HepG2 (cell line): Measurements from ENCODE around the gene ALK. TPM values are rescaled to one million over a fixed set of nuclear protein-coding genes. Genes with fewer than 3 reads are reported as not detected.

Source experiments
- ATAC-seq: fragments of 200-7000 bp; cut with Tn5 transposase; 3 replicates; pipeline ENCODE4 v1.9.1; 2020; ENCODE audit warnings: mild to moderate bottlenecking, moderate library complexity
- BruUV-seq: library from RNA; stranded (reverse); fragments of 400-500 nt; replicated peaks from 2 replicates; lab custom pipeline; 2021; lab: Mats Ljungman, UMichigan
- CTCF ChIA-PET: fragments of 300-600 bp; formaldehyde crosslinking; extraction: SDS; loops from one replicate; lab custom pipeline; 2021; ENCODE audit warnings: low total read pairs, inconsistent platforms, low intra/inter-chr PET ratio; lab: Yijun Ruan, JAX
- POLR2A ChIA-PET: fragments of 350-600 bp; sonication (Branson Sonifier 250); formaldehyde crosslinking; loops from one replicate; lab custom pipeline; 2020; ENCODE audit warnings: antibody characterized with exemption, inconsistent platforms; lab: Yijun Ruan, JAX
- DNase-seq: peaks from one replicate; pipeline ENCODE4 v3.0.0-alpha.2; 2015; ENCODE audit warnings: low spot score
- FAIRE-seq: peaks from 3 replicates; lab custom pipeline; 2011; peaks lifted over from hg19 to GRCh38; lab: Jason Lieb, UNC
- H2AFZ ChIP-seq: one replicate; pipeline ENCODE4 v1.6.1; 2011; ENCODE audit warnings: low read length, inconsistent platforms
- H3K27ac ChIP-seq: fragments of 300-600 bp; 3 replicates; pipeline ENCODE4 v1.8.0; 2011; ENCODE audit warnings: mixed run types, mild to moderate bottlenecking, mixed read lengths, low read length, inconsistent platforms; ENCODE audit not compliant: insufficient read depth; ENCODE audit errors: extremely low read length
- H3K27me3 ChIP-seq, 2 experiments: fragments of 200-600 bp in 1 of 2; 2 replicates in 1 of 2; 3 replicates in 1 of 2; pipeline versions ENCODE4 v1.6.0 to v1.8.0; 2011; ENCODE audit warnings: low read length in 2 of 2, mild to moderate bottlenecking in 2 of 2, moderate library complexity in 2 of 2, inconsistent platforms in 1 of 2; ENCODE audit not compliant: insufficient read depth in 2 of 2, control insufficient read depth in 1 of 2
- H3K36me3 ChIP-seq, 2 experiments: fragments of 200-600 bp in 1 of 2; replicated peaks in 1 of 2; 2 replicates in 1 of 2; 3 replicates in 1 of 2; pipeline versions ENCODE4 v1.5.1 to v1.8.0; 2011; ENCODE audit warnings: low read length in 2 of 2, inconsistent platforms in 1 of 2; ENCODE audit not compliant: insufficient read depth in 2 of 2, control insufficient read depth in 1 of 2
- H3K4me1 ChIP-seq: 2 replicates; pipeline ENCODE4 v1.5.1; 2012; ENCODE audit warnings: low read length, inconsistent platforms; ENCODE audit not compliant: insufficient read depth
- H3K4me2 ChIP-seq: 2 replicates; pipeline ENCODE4 v1.6.0; 2011; ENCODE audit warnings: low read depth, low read length, inconsistent platforms
- H3K4me3 ChIP-seq, 3 experiments: fragments of 200-600 bp in 1 of 3; sonication (generic), shearing (Covaris generic) in 1 of 3; replicated peaks in 1 of 3; 2 replicates each; pipeline ENCODE4 v1.5.1; 2011 to 2016; ENCODE audit warnings: low read length in 3 of 3, inconsistent platforms in 2 of 3, low read depth in 2 of 3, mild to moderate bottlenecking in 2 of 3, control low read depth in 1 of 3, mixed read lengths in 1 of 3; ENCODE audit not compliant: insufficient read depth in 1 of 3
- H3K79me2 ChIP-seq: one replicate; pipeline ENCODE4 v1.6.1; 2011; ENCODE audit warnings: low read length, inconsistent platforms; ENCODE audit not compliant: insufficient read depth
- H3K9ac ChIP-seq: 2 replicates; pipeline ENCODE4 v1.6.0; 2011; ENCODE audit warnings: mild to moderate bottlenecking, low read depth, low read length, inconsistent platforms; ENCODE audit not compliant: insufficient read depth
- H3K9me3 ChIP-seq: 2 replicates; pipeline ENCODE4 v1.5.1; 2012; ENCODE audit warnings: mild to moderate bottlenecking, low read length
- H4K20me1 ChIP-seq: 2 replicates; pipeline ENCODE4 v1.6.0; 2011; ENCODE audit warnings: inconsistent platforms, mild to moderate bottlenecking, low read length, moderate library complexity; ENCODE audit not compliant: insufficient read depth
- CENPT ChIP-seq: sonication (generic); formaldehyde crosslinking; IDR thresholded peaks from 2 replicates; pipeline ENCODE4 v1.8.0; 2022; ENCODE audit warnings: low read depth, mild to moderate bottlenecking, moderate library complexity, missing genetic modification reagents
- EZH2 ChIP-seq: conservative IDR thresholded peaks from 2 replicates; pipeline ENCODE4 v1.6.1; 2012; ENCODE audit warnings: mild to moderate bottlenecking, low read depth, low read length, moderate library complexity
- MATR3 ChIP-seq: sonication (generic); formaldehyde crosslinking; IDR thresholded peaks from 2 replicates; pipeline ENCODE4 v1.4.0; 2020; ENCODE audit warnings: missing genetic modification reagents
- SCMH1 ChIP-seq: sonication (generic); formaldehyde crosslinking; IDR thresholded peaks from 2 replicates; pipeline ENCODE4 v1.9.0; 2021; ENCODE audit warnings: missing genetic modification reagents, mild to moderate bottlenecking, borderline replicate concordance
- SIN3A ChIP-seq: IDR thresholded peaks from 2 replicates; pipeline ENCODE4 v1.6.1; 2011; ENCODE audit warnings: low read depth, mild to moderate bottlenecking, control low read depth, low read length, borderline replicate concordance
- ZNF143 ChIP-seq: sonication (generic); formaldehyde crosslinking; IDR thresholded peaks from 2 replicates; pipeline ENCODE4 v1.4.0; 2020; ENCODE audit warnings: missing genetic modification reagents
- ZNF768 ChIP-seq: sonication (generic); formaldehyde crosslinking; IDR thresholded peaks from 2 replicates; pipeline ENCODE4 v1.4.0; 2020; ENCODE audit warnings: missing genetic modification reagents
- ZNF770 ChIP-seq: sonication (generic); formaldehyde crosslinking; IDR thresholded peaks from 2 replicates; pipeline ENCODE4 v1.5.0; 2020; ENCODE audit warnings: mild to moderate bottlenecking, missing genetic modification reagents
- WGBS: methylation state at CpG from one replicate; pipeline ENCODE4 v1.1.6; 2017; ENCODE audit warnings: low lambda C conversion rate; 5-methylcytosine and 5-hydroxymethylcytosine counted together
- in situ Hi-C: cut with HindIII; loops from 2 replicates; pipeline ENCODE4 v1.10.0; 2017; ENCODE audit warnings: low pct_unique_long_range_greater_than_20kb; ENCODE audit not compliant: extremely low pct_ligation_motif_present
- intact Hi-C: fragments of 100-400 bp; cut with micrococcal nuclease; formaldehyde crosslinking; loops from one replicate; pipeline ENCODE4 v1.10.0; 2022; ENCODE audit not compliant: unreplicated experiment
- polyA plus RNA-seq, 8 experiments: library from polyadenylated mRNA; depleted of rRNA in 3 of 8; stranded (reverse) in 7 of 8; unstranded in 1 of 8; fragments of >200 nt; fragmentation: Illumina TruSeq in 4 of 8; extraction: Trizol in 4 of 8; gene quantifications; 2 replicates each; pipeline versions ENCODE4 v1.2.1 to v1.2.3, GENCODE V29; 2011 to 2016; ENCODE audit warnings: low read depth in 4 of 8, missing spikeins in 1 of 8, mixed read lengths in 1 of 8; ENCODE audit not compliant: insufficient read depth in 1 of 8
- total RNA-seq, 5 experiments: library from RNA; depleted of rRNA; stranded (reverse); fragments of >200 nt; fragmentation: Illumina TruSeq; extraction: Trizol; gene quantifications; 2 replicates each; pipeline ENCODE4 v1.2.3, GENCODE V29; 2016; ENCODE audit warnings: low read depth in 1 of 5
- TF ChIP-seq, protein P1 (sequence below): IDR thresholded peaks from 2 replicates; pipeline ENCODE4 v1.4.0; 2020; ENCODE audit warnings: mild to moderate bottlenecking, missing genetic modification reagents

The ALK gene
- total and polyA plus RNA-seq, 2 of the 13 experiments (the other 11 are each of a cell fraction or from before 2014, with no cell fraction given), result not detected

GRCh38 chr2:29582062-29582461, 339.3 kb downstream of the ALK start (continued):
- TF ChIP-seq, protein P1, sequence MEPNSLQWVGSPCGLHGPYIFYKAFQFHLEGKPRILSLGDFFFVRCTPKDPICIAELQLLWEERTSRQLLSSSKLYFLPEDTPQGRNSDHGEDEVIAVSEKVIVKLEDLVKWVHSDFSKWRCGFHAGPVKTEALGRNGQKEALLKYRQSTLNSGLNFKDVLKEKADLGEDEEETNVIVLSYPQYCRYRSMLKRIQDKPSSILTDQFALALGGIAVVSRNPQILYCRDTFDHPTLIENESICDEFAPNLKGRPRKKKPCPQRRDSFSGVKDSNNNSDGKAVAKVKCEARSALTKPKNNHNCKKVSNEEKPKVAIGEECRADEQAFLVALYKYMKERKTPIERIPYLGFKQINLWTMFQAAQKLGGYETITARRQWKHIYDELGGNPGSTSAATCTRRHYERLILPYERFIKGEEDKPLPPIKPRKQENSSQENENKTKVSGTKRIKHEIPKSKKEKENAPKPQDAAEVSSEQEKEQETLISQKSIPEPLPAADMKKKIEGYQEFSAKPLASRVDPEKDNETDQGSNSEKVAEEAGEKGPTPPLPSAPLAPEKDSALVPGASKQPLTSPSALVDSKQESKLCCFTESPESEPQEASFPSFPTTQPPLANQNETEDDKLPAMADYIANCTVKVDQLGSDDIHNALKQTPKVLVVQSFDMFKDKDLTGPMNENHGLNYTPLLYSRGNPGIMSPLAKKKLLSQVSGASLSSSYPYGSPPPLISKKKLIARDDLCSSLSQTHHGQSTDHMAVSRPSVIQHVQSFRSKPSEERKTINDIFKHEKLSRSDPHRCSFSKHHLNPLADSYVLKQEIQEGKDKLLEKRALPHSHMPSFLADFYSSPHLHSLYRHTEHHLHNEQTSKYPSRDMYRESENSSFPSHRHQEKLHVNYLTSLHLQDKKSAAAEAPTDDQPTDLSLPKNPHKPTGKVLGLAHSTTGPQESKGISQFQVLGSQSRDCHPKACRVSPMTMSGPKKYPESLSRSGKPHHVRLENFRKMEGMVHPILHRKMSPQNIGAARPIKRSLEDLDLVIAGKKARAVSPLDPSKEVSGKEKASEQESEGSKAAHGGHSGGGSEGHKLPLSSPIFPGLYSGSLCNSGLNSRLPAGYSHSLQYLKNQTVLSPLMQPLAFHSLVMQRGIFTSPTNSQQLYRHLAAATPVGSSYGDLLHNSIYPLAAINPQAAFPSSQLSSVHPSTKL, result no peak
- no peak for TF ChIP-seq CENPT
- TF ChIP-seq ZNF768 (CRISPR knock-in tag), result no peak
- no peak for TF ChIP-seq ZNF143
- no peak for TF ChIP-seq MATR3 (CRISPR knock-in tag)
- TF ChIP-seq, all 625 proteins: peak for 0

GRCh38 chr2:29580223-29580622, 341.2 kb downstream of the ALK start:
- intact Hi-C loops, result no loop called here
- FAIRE-seq, result no peak
- H3K36me3 ChIP-seq, result no peaks in the 10 kb centered on the region
- H3K27ac ChIP-seq, result no peak overlapping the region
- CTCF ChIA-PET, result no interaction called here
- DNase-seq, result no peak
- TF ChIP-seq ZNF770 (CRISPR knock-in tag), result no peak
- no peak for TF ChIP-seq SCMH1 (CRISPR knock-in tag)
- 0 out of 2 replicates have a peak, but pooled peaks have one; percentile 37 for TF ChIP-seq EZH2
- no peak for TF ChIP-seq SIN3A
- TF ChIP-seq, all 625 proteins: peak for 1
- Histone ChIP-seq H3K4me2 (no peak overlapping the region), H3K4me1 (no peaks in the 10 kb centered on the region), H2AFZ (no peak overlapping the region), H3K4me3 (no peak overlapping the region), H3K79me2 (no peaks in the 10 kb centered on the region), H3K9me3 (no peaks in the 10 kb centered on the region), H3K9ac (no peak overlapping the region), H3K27me3 (peaks cover 3 to 43% of the 10 kb centered on the region in 2 experiments; a peak in 4 of 5 replicates), H4K20me1 (no peaks in the 10 kb centered on the region)
- in situ Hi-C loops, result no loop called here
- POLR2A ChIA-PET, result no interaction called here
- ATAC-seq, result no peak
- BruUV-seq, result no TSS peak
- WGBS, result 23% methylated on average over 11 of the region's 11 CpGs
